Natural killer cell treated with Interleukin-12 subunit alpha and Interleukin-12 subunit beta and Interleukin-15 and Interleukin-18, amount 100 ng/mL, for 72 hours (primary cell): ENCODE measurements around the gene AGO1. TPM values are rescaled to one million over a fixed set of nuclear protein-coding genes. Genes with fewer than 3 reads are reported as not detected.

Source experiments
- total RNA-seq, 2 donors: library from RNA; stranded (reverse); gene quantifications; one replicate each; pipeline ENCODE4 v1.2.3, GENCODE V29; 2022

Gene AGO1
- total RNA-seq, 2 donors from 2014 or later = 25.3 to 37.2 TPM

Other genes with a start within 250 kb of the AGO1 start
- 100 to 1,000 TPM; 114 to 139 TPM for gene PSMB2, start 241.7 kb upstream of the AGO1 start, total RNA-seq
- 10 to 100 TPM; 15.9 to 41.1 TPM for gene C1orf216, start 164.3 kb upstream of the AGO1 start, total RNA-seq
- gene CLSPN, start 113.2 kb upstream of the AGO1 start, total RNA-seq = 10 to 100 TPM; 46.3 to 87.3 TPM
- 10 to 100 TPM; 10.2 to 15.3 TPM for gene AGO4, start 75.2 kb upstream of the AGO1 start, total RNA-seq
- 10 to 100 TPM; 37.7 to 56.5 TPM for gene AGO3, start 47.9 kb downstream of the AGO1 start, total RNA-seq
- gene TEKT2, start 200.9 kb downstream of the AGO1 start, total RNA-seq = not detected
- 10 to 100 TPM; 43.5 to 47.9 TPM for gene ADPRS, start 205.7 kb downstream of the AGO1 start, total RNA-seq
- gene COL8A2, start 242.0 kb downstream of the AGO1 start, total RNA-seq = under 1 TPM in 1 of 2 donors, not detected in 1; 0.08 TPM